ENCODE data around the gene BCR. TPM values are rescaled to one million over a fixed set of nuclear protein-coding genes. Genes with fewer than 3 reads are reported as not detected.

BCR gene
- total RNA-seq = 10 to 100 TPM; 19.2 to 63.5 (median 24.8) TPM

DNA sequence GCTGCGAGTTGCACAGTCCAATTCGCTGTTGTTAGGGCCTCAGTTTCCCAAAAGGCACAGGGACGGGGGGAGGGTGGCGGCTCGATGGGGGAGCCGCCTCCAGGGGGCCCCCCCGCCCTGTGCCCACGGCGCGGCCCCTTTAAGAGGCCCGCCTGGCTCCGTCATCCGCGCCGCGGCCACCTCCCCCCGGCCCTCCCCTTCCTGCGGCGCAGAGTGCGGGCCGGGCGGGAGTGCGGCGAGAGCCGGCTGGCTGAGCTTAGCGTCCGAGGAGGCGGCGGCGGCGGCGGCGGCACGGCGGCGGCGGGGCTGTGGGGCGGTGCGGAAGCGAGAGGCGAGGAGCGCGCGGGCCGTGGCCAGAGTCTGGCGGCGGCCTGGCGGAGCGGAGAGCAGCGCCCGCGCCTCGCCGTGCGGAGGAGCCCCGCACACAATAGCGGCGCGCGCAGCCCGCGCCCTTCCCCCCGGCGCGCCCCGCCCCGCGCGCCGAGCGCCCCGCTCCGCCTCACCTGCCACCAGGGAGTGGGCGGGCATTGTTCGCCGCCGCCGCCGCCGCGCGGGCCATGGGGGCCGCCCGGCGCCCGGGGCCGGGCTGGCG lies at the start of gene BCR:
Gene BCR (plus strand): TSS at position 209 of the 592 bp plus-strand sequence. CDS start 452 bp downstream, outside the sequence.
- TF ChIP-seq, protein P1, sequence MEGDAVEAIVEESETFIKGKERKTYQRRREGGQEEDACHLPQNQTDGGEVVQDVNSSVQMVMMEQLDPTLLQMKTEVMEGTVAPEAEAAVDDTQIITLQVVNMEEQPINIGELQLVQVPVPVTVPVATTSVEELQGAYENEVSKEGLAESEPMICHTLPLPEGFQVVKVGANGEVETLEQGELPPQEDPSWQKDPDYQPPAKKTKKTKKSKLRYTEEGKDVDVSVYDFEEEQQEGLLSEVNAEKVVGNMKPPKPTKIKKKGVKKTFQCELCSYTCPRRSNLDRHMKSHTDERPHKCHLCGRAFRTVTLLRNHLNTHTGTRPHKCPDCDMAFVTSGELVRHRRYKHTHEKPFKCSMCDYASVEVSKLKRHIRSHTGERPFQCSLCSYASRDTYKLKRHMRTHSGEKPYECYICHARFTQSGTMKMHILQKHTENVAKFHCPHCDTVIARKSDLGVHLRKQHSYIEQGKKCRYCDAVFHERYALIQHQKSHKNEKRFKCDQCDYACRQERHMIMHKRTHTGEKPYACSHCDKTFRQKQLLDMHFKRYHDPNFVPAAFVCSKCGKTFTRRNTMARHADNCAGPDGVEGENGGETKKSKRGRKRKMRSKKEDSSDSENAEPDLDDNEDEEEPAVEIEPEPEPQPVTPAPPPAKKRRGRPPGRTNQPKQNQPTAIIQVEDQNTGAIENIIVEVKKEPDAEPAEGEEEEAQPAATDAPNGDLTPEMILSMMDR (IDR thresholded peaks at IDR 0.05; ENCODE audit: low read depth) = no peak

GRCh38 chr22:23130697-23131096 lies 49.6 kb upstream of the BCR start:
- TF ChIP-seq, protein P1 (IDR thresholded peaks at IDR 0.05; ENCODE audit: low read depth) = no peak

DNA sequence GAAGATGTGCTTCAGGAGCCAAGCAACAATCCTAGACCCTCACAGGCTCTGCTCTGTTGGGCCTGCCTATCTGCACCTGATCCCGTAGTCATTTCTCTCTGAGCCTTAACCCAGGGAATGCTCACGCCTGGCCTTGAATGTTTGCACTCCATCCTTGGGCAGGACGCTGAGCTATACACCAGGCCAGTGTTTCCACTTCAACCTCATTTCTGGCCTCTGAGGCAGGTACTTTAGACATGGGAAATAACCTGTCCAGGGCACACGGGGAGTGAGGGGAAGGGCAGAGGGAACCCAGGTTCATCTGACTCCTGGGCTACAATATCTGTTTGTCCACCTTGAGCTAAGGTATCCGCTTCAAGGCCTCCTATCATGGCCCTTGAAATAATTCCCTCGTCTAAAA lies 48.4 kb upstream of the BCR start:
- TF ChIP-seq, protein P1 (IDR thresholded peaks at IDR 0.05; ENCODE audit: low read depth) = no peak

GRCh38 chr22:23132376-23133091 lies 47.8 kb upstream of the BCR start:
- TF ChIP-seq, protein P1 (IDR thresholded peaks at IDR 0.05; ENCODE audit: low read depth) = no peak

DNA sequence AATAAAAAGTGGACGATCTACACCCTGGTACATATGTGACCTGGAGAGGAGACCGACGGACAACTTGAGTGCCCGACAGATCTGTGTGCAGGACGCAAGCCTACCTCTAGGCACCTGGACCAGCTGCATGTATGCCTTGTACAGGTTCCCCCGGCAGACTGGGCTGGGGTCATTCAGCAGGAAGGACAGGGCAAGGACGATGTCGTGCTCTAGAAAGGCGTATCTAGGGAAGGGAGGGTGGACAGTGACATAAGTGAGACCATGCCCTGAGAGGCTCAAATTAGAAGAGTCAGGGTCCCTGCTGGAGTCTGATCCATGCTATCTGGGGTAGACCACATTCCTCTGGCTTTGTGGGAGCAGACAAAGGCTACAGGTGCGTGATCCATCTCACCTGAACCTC lies 46.4 kb upstream of the BCR start:
- TF ChIP-seq, protein P1 (IDR thresholded peaks at IDR 0.05; ENCODE audit: low read depth) = no peak

DNA sequence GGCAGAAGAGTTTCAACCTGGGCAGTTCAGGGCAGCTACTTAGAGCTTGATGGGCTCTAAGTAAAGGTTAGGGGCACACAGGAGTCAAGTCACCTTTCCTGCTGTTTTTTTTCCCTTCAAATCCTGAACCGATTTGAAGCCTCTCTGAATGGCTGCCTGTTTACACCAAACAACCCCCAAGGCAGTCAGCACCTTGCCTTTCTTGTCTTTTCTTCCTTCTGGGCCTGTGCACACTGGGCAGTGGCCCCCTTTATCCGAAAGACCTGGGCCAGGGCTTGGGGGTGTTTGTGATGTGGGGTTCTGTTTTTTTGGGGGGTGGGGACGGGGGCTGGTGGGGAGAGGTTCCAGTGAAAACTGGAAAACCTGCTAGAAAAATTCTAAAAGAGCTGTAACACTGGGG lies 42.8 kb upstream of the BCR start:
- TF ChIP-seq, protein P1 (IDR thresholded peaks at IDR 0.05; ENCODE audit: low read depth) = no peak

DNA sequence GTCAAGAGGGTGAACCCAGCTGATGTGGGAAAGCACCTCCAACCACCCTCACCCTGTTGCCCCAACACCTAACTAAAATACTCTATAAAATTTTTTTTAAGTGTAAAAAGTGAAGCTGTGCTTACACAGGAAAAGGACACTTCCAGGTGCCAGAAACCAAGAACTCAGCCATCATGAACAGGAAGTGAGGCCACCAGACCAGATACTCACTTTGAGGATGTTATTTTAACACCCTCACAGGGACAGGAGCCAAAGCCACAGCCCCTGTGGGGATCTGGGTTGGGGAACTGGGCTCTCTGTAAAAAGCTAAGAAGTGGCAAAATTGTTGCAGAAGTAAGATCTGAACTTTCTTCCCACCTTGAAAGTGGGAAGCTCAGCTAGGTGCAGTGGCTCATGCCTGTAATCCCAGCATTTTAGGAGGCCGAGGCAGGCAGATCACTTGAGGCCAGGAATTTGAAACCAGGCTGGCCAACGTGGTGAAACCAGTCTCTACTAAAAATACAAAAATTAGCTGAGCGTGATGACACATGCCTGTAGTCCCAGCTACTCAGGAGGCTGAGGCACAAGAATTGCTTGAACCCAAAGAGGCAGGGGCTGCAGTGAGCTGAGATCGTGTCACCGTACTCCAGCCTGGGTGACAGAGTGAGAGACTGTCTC lies 42.3 kb upstream of the BCR start:
- TF ChIP-seq, protein P1 (IDR thresholded peaks at IDR 0.05; ENCODE audit: low read depth) = no peak

Data from subcutaneous adipose tissue (tissue), 4 donors.